Breast epithelium (tissue), 3 donors: ENCODE data around the gene HMGCS1.

Experiments
- POLR2A ChIP-seq: fragments of 450-650 bp; IDR thresholded peaks from one replicate; pipeline ENCODE4 v1.6.1; 2016; ENCODE audit warnings: antibody characterized with exemption, mild to moderate bottlenecking, moderate library complexity
- TF ChIP-seq, protein P1 (sequence below), 3 donors: fragments of 450-650 bp; IDR thresholded peaks; one replicate each; pipeline ENCODE4 v1.5.1; 2016 to 2017; ENCODE audit warnings: antibody characterized with exemption in 3 of 3, mild to moderate bottlenecking in 3 of 3, moderate library complexity in 3 of 3

DNA sequence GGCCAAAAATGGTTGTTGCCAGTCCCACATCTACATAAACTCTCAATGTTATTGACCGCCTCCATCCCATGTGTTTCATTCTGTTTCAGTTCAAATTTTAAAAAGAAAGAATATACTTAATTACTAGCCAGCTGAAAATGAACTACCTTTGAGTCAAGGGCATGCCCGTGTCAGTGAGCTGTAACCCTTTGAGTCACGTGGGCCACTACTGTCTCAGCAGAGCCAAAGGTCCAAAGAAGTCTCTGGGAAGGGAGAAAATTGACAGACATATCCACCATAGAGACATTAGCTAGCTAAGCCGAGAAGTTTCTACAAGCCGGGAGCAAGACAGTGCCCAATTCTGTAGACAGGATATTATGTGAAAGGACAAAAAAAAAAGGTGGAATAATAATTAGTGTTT lies 61.5 kb downstream of the HMGCS1 start:
- TF ChIP-seq, protein P1, sequence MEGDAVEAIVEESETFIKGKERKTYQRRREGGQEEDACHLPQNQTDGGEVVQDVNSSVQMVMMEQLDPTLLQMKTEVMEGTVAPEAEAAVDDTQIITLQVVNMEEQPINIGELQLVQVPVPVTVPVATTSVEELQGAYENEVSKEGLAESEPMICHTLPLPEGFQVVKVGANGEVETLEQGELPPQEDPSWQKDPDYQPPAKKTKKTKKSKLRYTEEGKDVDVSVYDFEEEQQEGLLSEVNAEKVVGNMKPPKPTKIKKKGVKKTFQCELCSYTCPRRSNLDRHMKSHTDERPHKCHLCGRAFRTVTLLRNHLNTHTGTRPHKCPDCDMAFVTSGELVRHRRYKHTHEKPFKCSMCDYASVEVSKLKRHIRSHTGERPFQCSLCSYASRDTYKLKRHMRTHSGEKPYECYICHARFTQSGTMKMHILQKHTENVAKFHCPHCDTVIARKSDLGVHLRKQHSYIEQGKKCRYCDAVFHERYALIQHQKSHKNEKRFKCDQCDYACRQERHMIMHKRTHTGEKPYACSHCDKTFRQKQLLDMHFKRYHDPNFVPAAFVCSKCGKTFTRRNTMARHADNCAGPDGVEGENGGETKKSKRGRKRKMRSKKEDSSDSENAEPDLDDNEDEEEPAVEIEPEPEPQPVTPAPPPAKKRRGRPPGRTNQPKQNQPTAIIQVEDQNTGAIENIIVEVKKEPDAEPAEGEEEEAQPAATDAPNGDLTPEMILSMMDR (IDR thresholded peaks at IDR 0.05), result no peak
- no peak for TF ChIP-seq POLR2A
